IMR-90 (cell line): ENCODE data around the gene IFIH1. TPM values are rescaled to one million over a fixed set of nuclear protein-coding genes. Genes with fewer than 3 reads are reported as not detected.

ENCODE experiments used
- ATAC-seq: fragments of 200-7000 bp; cut with Tn5 transposase; 2 replicates; pipeline ENCODE4 v1.9.1; 2020; ENCODE audit warnings: low read depth, mild to moderate bottlenecking, moderate library complexity
- BruUV-seq: library from RNA; stranded (reverse); fragments of 400-500 nt; replicated peaks from 2 replicates; lab custom pipeline; 2021; lab: Mats Ljungman, UMichigan
- CTCF ChIA-PET: fragments of 300-600 bp; formaldehyde crosslinking; extraction: SDS; loops from one replicate; lab custom pipeline; 2021; ENCODE audit warnings: antibody characterized with exemption; lab: Yijun Ruan, JAX
- POLR2A ChIA-PET: fragments of 300-600 bp; sonication (Branson Sonifier 250); formaldehyde crosslinking; loops from one replicate; lab custom pipeline; 2022; ENCODE audit warnings: antibody characterized with exemption; ENCODE audit not compliant: unreplicated experiment; lab: Charles Lee
- DNase-seq: peaks from one replicate; pipeline ENCODE4 v3.0.0; 2013
- H2AFZ ChIP-seq: replicated peaks from 2 replicates; pipeline ENCODE3; 2013; ENCODE audit warnings: low read length, mild to moderate bottlenecking; ENCODE audit not compliant: poor library complexity
- H2AK5ac ChIP-seq: 2 replicates; pipeline ENCODE4 v1.6.1; 2013; ENCODE audit warnings: low read depth, low read length, inconsistent platforms
- H2AK9ac ChIP-seq: replicated peaks from 2 replicates; pipeline ENCODE3; 2013; ENCODE audit warnings: mild to moderate bottlenecking, low read depth, low read length, moderate library complexity; ENCODE audit not compliant: poor library complexity
- H2BK120ac ChIP-seq: 2 replicates; pipeline ENCODE4 v1.6.1; 2013; ENCODE audit warnings: low read depth, low read length, inconsistent platforms
- H2BK15ac ChIP-seq: 3 replicates; pipeline ENCODE4 v1.6.1; 2013; ENCODE audit warnings: low read depth, low read length, inconsistent platforms
- H2BK20ac ChIP-seq: 2 replicates; pipeline ENCODE4 v1.6.1; 2013; ENCODE audit warnings: low read depth, mild to moderate bottlenecking, inconsistent platforms, low read length, moderate library complexity
- H2BK5ac ChIP-seq: 2 replicates; pipeline ENCODE4 v1.6.1; 2013; ENCODE audit warnings: mild to moderate bottlenecking, low read depth, low read length, inconsistent platforms; ENCODE audit not compliant: poor library complexity, severe bottlenecking
- H3K14ac ChIP-seq: replicated peaks from 2 replicates; pipeline ENCODE4 v1.6.1; 2013; ENCODE audit warnings: low read depth, low read length, inconsistent platforms
- H3K18ac ChIP-seq: 2 replicates; pipeline ENCODE4 v1.6.1; 2013; ENCODE audit warnings: low read depth, low read length, control low read depth
- H3K23ac ChIP-seq: 2 replicates; pipeline ENCODE4 v1.6.1; 2013; ENCODE audit warnings: low read depth, low read length, inconsistent platforms
- H3K27ac ChIP-seq: 2 replicates; pipeline ENCODE4 v1.5.1; 2013; ENCODE audit warnings: mild to moderate bottlenecking, control low read depth, low read length; ENCODE audit not compliant: insufficient read depth
- H3K27me3 ChIP-seq: 2 replicates; pipeline ENCODE4 v1.6.1; 2013; ENCODE audit warnings: low read length; ENCODE audit not compliant: control insufficient read depth, insufficient read depth
- H3K36me3 ChIP-seq: 2 replicates; pipeline ENCODE4 v1.6.1; 2013; ENCODE audit warnings: low read length, mixed read lengths; ENCODE audit not compliant: control insufficient read depth, insufficient read depth
- H3K4ac ChIP-seq: 2 replicates; pipeline ENCODE4 v1.6.1; 2013; ENCODE audit warnings: low read depth, low read length, inconsistent platforms
- H3K4me1 ChIP-seq: 2 replicates; pipeline ENCODE4 v1.6.1; 2013; ENCODE audit warnings: low read length, mixed read lengths; ENCODE audit not compliant: control insufficient read depth, insufficient read depth
- H3K4me2 ChIP-seq: 2 replicates; pipeline ENCODE4 v1.6.1; 2013; ENCODE audit warnings: low read depth, mild to moderate bottlenecking, control low read depth, low read length, moderate library complexity
- H3K4me3 ChIP-seq: 2 replicates; pipeline ENCODE4 v1.5.1; 2013; ENCODE audit warnings: low read depth, mild to moderate bottlenecking, control low read depth, low read length, moderate library complexity; ENCODE audit not compliant: insufficient read depth
- H3K56ac ChIP-seq: 2 replicates; pipeline ENCODE4 v1.6.1; 2013; ENCODE audit warnings: low read length, inconsistent platforms; ENCODE audit not compliant: insufficient read depth; ENCODE audit errors: extremely low read depth
- H3K79me1 ChIP-seq, 2 experiments: 2 replicates each; pipeline ENCODE4 v1.6.1; 2013; ENCODE audit warnings: low read length in 2 of 2, inconsistent platforms in 1 of 2, low read depth in 1 of 2
- H3K9ac ChIP-seq: 2 replicates; pipeline ENCODE4 v1.6.1; 2013; ENCODE audit warnings: low read depth, low read length, control low read depth
- H3K9me1 ChIP-seq: 2 replicates; pipeline ENCODE4 v1.6.1; 2013; ENCODE audit warnings: low read length, inconsistent platforms; ENCODE audit not compliant: insufficient read depth
- H3K9me3 ChIP-seq: 2 replicates; pipeline ENCODE4 v1.6.1; 2013; ENCODE audit warnings: low read length; ENCODE audit not compliant: control insufficient read depth, insufficient read depth
- H4K20me1 ChIP-seq: 2 replicates; pipeline ENCODE4 v1.6.1; 2013; ENCODE audit warnings: low read length, inconsistent platforms; ENCODE audit not compliant: insufficient read depth
- H4K5ac ChIP-seq: 2 replicates; pipeline ENCODE4 v1.6.1; 2013; ENCODE audit warnings: mild to moderate bottlenecking, low read depth, low read length, control low read depth
- H4K8ac ChIP-seq, 2 experiments: 2 replicates each; pipeline ENCODE4 v1.6.1; 2013; ENCODE audit warnings: low read depth in 2 of 2, low read length in 2 of 2, control low read depth in 1 of 2, inconsistent platforms in 1 of 2
- H4K91ac ChIP-seq: 2 replicates; pipeline ENCODE4 v1.6.1; 2013; ENCODE audit warnings: low read depth, low read length, inconsistent platforms; ENCODE audit not compliant: insufficient read depth
- MAFK ChIP-seq: IDR thresholded peaks from 2 replicates; pipeline ENCODE4 v1.6.1; 2012; ENCODE audit warnings: low read depth, low read length, improper control_type of control experiment
- MAZ ChIP-seq: IDR thresholded peaks from 2 replicates; pipeline ENCODE4 v1.6.1; 2012; ENCODE audit warnings: low read depth, mild to moderate bottlenecking, low read length, improper control_type of control experiment, moderate library complexity, borderline replicate concordance
- NFE2L2 ChIP-seq: fragments of 150-350 bp; IDR thresholded peaks from 2 replicates; pipeline ENCODE4 v1.6.1; 2016; ENCODE audit warnings: low read depth, mild to moderate bottlenecking, low read length
- RAD21 ChIP-seq: IDR thresholded peaks from 2 replicates; pipeline ENCODE4 v1.6.1; 2012; ENCODE audit warnings: low read length, improper control_type of control experiment
- RFX5 ChIP-seq: IDR thresholded peaks from 2 replicates; pipeline ENCODE4 v1.8.0; 2012; ENCODE audit warnings: low read depth, mild to moderate bottlenecking, low read length, moderate library complexity
- SMC3 ChIP-seq: fragments of 150-350 bp; IDR thresholded peaks from 2 replicates; pipeline ENCODE4 v1.6.1; 2016; ENCODE audit warnings: low read depth, mild to moderate bottlenecking, antibody characterized with exemption, low read length, moderate library complexity
- WGBS, 2 experiments: methylation state at CpG; one replicate each; pipeline versions ENCODE4 v1.1.5 to v1.1.7; 2013; ENCODE audit warnings: missing lambda C conversion rate in 2 of 2; ENCODE audit not compliant: insufficient read length in 1 of 2; ENCODE audit errors: extremely low coverage in 2 of 2; 5-methylcytosine and 5-hydroxymethylcytosine counted together
- dilution Hi-C: fragments of 300-500 bp; cut with HindIII; formaldehyde crosslinking; loops from one replicate; pipeline ENCODE4 v1.14.3; 2018; ENCODE audit warnings: low sequenced_read_pairs; ENCODE audit not compliant: unreplicated experiment
- in situ Hi-C: fragments of 300-500 bp; cut with MboI; formaldehyde crosslinking; loops from 3 replicates; pipeline ENCODE4 v1.14.3; 2019; ENCODE audit warnings: low sequenced_read_pairs, inconsistent platforms, mixed read lengths
- intact Hi-C: fragments of 100-400 bp; cut with micrococcal nuclease; formaldehyde crosslinking; loops from 2 replicates; pipeline ENCODE4 v1.10.0; 2022
- polyA plus RNA-seq, 3 experiments: library from polyadenylated mRNA; depleted of rRNA; stranded (reverse); fragments of >200 nt; gene quantifications; 2 replicates each; pipeline ENCODE4 v1.2.3, GENCODE V29; 2012; ENCODE audit warnings: low replicate concordance in 1 of 3
- total RNA-seq: library from RNA; depleted of rRNA; stranded (reverse); fragments of >200 nt; gene quantifications from 2 replicates; pipeline ENCODE4 v1.2.3, GENCODE V29; 2012
- TF ChIP-seq, protein P1 (sequence below): conservative IDR thresholded peaks from 2 replicates; pipeline ENCODE4 v1.5.1; 2012; ENCODE audit warnings: mild to moderate bottlenecking, low read depth, low read length, improper control_type of control experiment

IFIH1 gene
- total and polyA plus RNA-seq, 2 of the 4 experiments (the other 2 are of a cell fraction), result 1.3 to 1.4 TPM

GRCh38 chr2:162343824-162344616 is 25.5 kb upstream of the IFIH1 start, which contains the start of gene GCA:
Gene GCA (plus strand): TSS chr2:162344132. CDS start chr2:162344249, 117 bp downstream.
- Histone ChIP-seq H3K4me1 (no peaks in the 10 kb centered on the region), H2AFZ (peak within 1 kb of the TSS; percentile 94), H3K14ac (no peak within 1 kb of the TSS), H3K9me3 (no peaks in the 10 kb centered on the region), H4K20me1 (no peaks in the 10 kb centered on the region), H2AK9ac (peak within 1 kb of the TSS; percentile 0), H3K9me1 (no peaks in the 10 kb centered on the region), H4K8ac (peak within 1 kb of the TSS; percentile 67 to 76; a peak in 3 of 4 replicates), H2BK120ac (no peak within 1 kb of the TSS), H2BK15ac (no peak within 1 kb of the TSS), H3K9ac (peak within 1 kb of the TSS; percentile 62), H4K91ac (no peak within 1 kb of the TSS), H3K23ac (no peak within 1 kb of the TSS), H3K56ac (no peak within 1 kb of the TSS), H3K4me2 (peak within 1 kb of the TSS; percentile 86), H3K36me3 (no peaks in the 10 kb centered on the region), H3K4ac (no peak within 1 kb of the TSS), H2BK20ac (no peak within 1 kb of the TSS), H3K4me3 (peak within 1 kb of the TSS; percentile 96), H3K79me1 (no peaks in the 10 kb centered on the region), H3K27ac (no peak within 1 kb of the TSS), H3K18ac (no peak within 1 kb of the TSS), H2AK5ac (no peak within 1 kb of the TSS), H2BK5ac (no peak within 1 kb of the TSS), H3K27me3 (no peaks in the 10 kb centered on the region), H4K5ac (no peak within 1 kb of the TSS)
- ChIA-PET CTCF (no interaction called here), POLR2A (no interaction called here)
- DNase-seq (peak; percentile 89), ATAC-seq (peak; percentile 100)
- in situ Hi-C loops, result no loop called here
- WGBS, 2 experiments, result 0% methylated on average over 3 of the region's 57 CpGs; no CpG with 5 or more reads in 1 of the 2 experiments
- intact Hi-C loops, result no loop called here
- no peak for TF ChIP-seq SMC3
- TF ChIP-seq MAFK, result no peak
- peak; percentile 46; the same call in 1 of the 2 replicates for TF ChIP-seq MAZ
- TF ChIP-seq RAD21, result no peak
- TF ChIP-seq NFE2L2, result no peak
- no peak for TF ChIP-seq RFX5
- TF ChIP-seq, protein P1, sequence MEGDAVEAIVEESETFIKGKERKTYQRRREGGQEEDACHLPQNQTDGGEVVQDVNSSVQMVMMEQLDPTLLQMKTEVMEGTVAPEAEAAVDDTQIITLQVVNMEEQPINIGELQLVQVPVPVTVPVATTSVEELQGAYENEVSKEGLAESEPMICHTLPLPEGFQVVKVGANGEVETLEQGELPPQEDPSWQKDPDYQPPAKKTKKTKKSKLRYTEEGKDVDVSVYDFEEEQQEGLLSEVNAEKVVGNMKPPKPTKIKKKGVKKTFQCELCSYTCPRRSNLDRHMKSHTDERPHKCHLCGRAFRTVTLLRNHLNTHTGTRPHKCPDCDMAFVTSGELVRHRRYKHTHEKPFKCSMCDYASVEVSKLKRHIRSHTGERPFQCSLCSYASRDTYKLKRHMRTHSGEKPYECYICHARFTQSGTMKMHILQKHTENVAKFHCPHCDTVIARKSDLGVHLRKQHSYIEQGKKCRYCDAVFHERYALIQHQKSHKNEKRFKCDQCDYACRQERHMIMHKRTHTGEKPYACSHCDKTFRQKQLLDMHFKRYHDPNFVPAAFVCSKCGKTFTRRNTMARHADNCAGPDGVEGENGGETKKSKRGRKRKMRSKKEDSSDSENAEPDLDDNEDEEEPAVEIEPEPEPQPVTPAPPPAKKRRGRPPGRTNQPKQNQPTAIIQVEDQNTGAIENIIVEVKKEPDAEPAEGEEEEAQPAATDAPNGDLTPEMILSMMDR, result no peak
- dilution Hi-C loops, result no loop called here
- BruUV-seq, result no TSS peak
